NCI-H1092 treated with DMSO at 0.1 percent for 48 hours (cell line): Measurements from ENCODE around the gene TMEM158.
A peak's percentile ranks its signal among the peaks of the same experiment; 100 is the strongest.

Experiments
- DNase-seq: peaks from one replicate; lab custom pipeline; 2025; lab: John Stamatoyannopoulos, UW

TMEM158 gene

GRCh38 chr3:45232521-45232920 lies 6.4 kb upstream of the TMEM158 start:
- no peak for DNase-seq

GRCh38 chr3:45227946-45228345 lies 1.9 kb upstream of the TMEM158 start:
- DNase-seq = no peak

- no peak for DNase-seq
These were observed 1.2 kb upstream of the TMEM158 start for GRCh38 chr3:45227071-45227820.

- DNase-seq = peak; percentile 19
These were observed 452 bp downstream of the TMEM158 start for GRCh38 chr3:45225465-45226205.

GRCh38 chr3:45224824-45225464 lies 1.1 kb downstream of the TMEM158 start:
- DNase-seq = peak; percentile 42

- DNase-seq = no peak
These were observed 2.0 kb downstream of the TMEM158 start for GRCh38 chr3:45223889-45224727.

- no peak for DNase-seq
These were observed 6.4 kb downstream of the TMEM158 start for GRCh38 chr3:45219694-45220093.

GRCh38 chr3:45218578-45219390 lies 7.3 kb downstream of the TMEM158 start:
- no peak for DNase-seq

- no peak for DNase-seq
These were observed 10.0 kb downstream of the TMEM158 start for GRCh38 chr3:45216021-45216609.

GRCh38 chr3:45215466-45215865 lies 10.6 kb downstream of the TMEM158 start:
- no peak for DNase-seq

GRCh38 chr3:45214061-45214680 lies 11.9 kb downstream of the TMEM158 start:
- DNase-seq = no peak

GRCh38 chr3:45212095-45212468 lies 14.0 kb downstream of the TMEM158 start:
- DNase-seq = no peak

GRCh38 chr3:45211466-45212094 lies 14.5 kb downstream of the TMEM158 start:
- DNase-seq = no peak

- DNase-seq = no peak
These were observed 15.6 kb downstream of the TMEM158 start for GRCh38 chr3:45210308-45211041.

GRCh38 chr3:45209526-45209925 lies 16.6 kb downstream of the TMEM158 start:
- DNase-seq = no peak

GRCh38 chr3:45208586-45208985 lies 17.5 kb downstream of the TMEM158 start:
- no peak for DNase-seq

- DNase-seq = no peak
These were observed 18.6 kb downstream of the TMEM158 start for GRCh38 chr3:45207446-45207845.

GRCh38 chr3:45205126-45205525 lies 21.0 kb downstream of the TMEM158 start:
- no peak for DNase-seq

- DNase-seq = no peak
These were observed 22.0 kb downstream of the TMEM158 start for GRCh38 chr3:45204136-45204535.
